ENCODE results near the gene CYP46A1. TPM values are rescaled to one million over a fixed set of nuclear protein-coding genes. Genes with fewer than 3 reads are reported as not detected.
A peak's percentile ranks its signal among the peaks of the same experiment; 100 is the strongest.

CYP46A1 gene
- total RNA-seq, 2 experiments from 2014 or later, result 0.19 to 0.21 TPM

- no peak overlapping the region for H3K27ac Mint-ChIP-seq
- peak; percentile 1 for DNase-seq
- ChIA-PET CTCF (interaction anchor here (0.7 kb wide), 1 partner anchor 142 kb away, joined by 3 read pairs; no protein-coding TSS in a partner anchor), POLR2A (no interaction called here)
- H3K9me3 Mint-ChIP-seq, result no peaks in the 10 kb centered on the region
- intact Hi-C loops (cut with micrococcal nuclease), result no loop called here
- peaks cover 40% of the 10 kb centered on the region for H3K27me3 Mint-ChIP-seq
- no peaks in the 10 kb centered on the region for H3K4me1 Mint-ChIP-seq (ENCODE audit: low read depth)
- H3K36me3 Mint-ChIP-seq, result no peaks in the 10 kb centered on the region
- H3K4me3 Mint-ChIP-seq, result no peak overlapping the region
Measured at GRCh38 chr14:99733211-99733539, 49.1 kb downstream of the CYP46A1 start.

GRCh38 chr14:99733540-99734405 is 49.7 kb downstream of the CYP46A1 start:
- Mint-ChIP-seq H3K9me3 (no peaks in the 10 kb centered on the region), H3K27ac (no peak overlapping the region), H3K4me3 (no peak overlapping the region), H3K4me1 (ENCODE audit: low read depth) (no peaks in the 10 kb centered on the region), H3K36me3 (no peaks in the 10 kb centered on the region), H3K27me3 (peaks cover 38% of the 10 kb centered on the region)
- ChIA-PET POLR2A (no interaction called here), CTCF (interaction anchor here (0.5 to 0.7 kb wide), 2 partner anchors 142 to 169 kb away, joined by 3 read pairs; no protein-coding TSS in a partner anchor)
- DNase-seq, result peak; percentile 7
- intact Hi-C loops (cut with micrococcal nuclease), result no loop called here

GRCh38 chr14:99734406-99735051 is 50.4 kb downstream of the CYP46A1 start:
- no peaks in the 10 kb centered on the region for H3K36me3 Mint-ChIP-seq
- ChIA-PET CTCF (interaction anchor here (0.8 kb wide), 1 partner anchor 151 kb away, joined by 3 read pairs; no protein-coding TSS in a partner anchor), POLR2A (no interaction called here)
- no peak overlapping the region for H3K4me3 Mint-ChIP-seq
- DNase-seq, result no peak
- H3K27me3 Mint-ChIP-seq, result peaks cover 35% of the 10 kb centered on the region
- H3K27ac Mint-ChIP-seq, result no peak overlapping the region
- intact Hi-C loops (cut with micrococcal nuclease), result no loop called here
- H3K4me1 Mint-ChIP-seq (ENCODE audit: low read depth), result no peaks in the 10 kb centered on the region
- no peaks in the 10 kb centered on the region for H3K9me3 Mint-ChIP-seq

GRCh38 chr14:99735189-99736135 is 51.4 kb downstream of the CYP46A1 start:
- Mint-ChIP-seq H3K4me1 (ENCODE audit: low read depth) (no peaks in the 10 kb centered on the region), H3K27ac (no peak overlapping the region), H3K4me3 (no peak overlapping the region), H3K9me3 (no peaks in the 10 kb centered on the region), H3K27me3 (peaks cover 37% of the 10 kb centered on the region), H3K36me3 (no peaks in the 10 kb centered on the region)
- intact Hi-C loops (cut with micrococcal nuclease), result no loop called here
- CTCF ChIA-PET, result interaction anchor here (0.8 kb wide), 1 partner anchor 150 kb away, joined by 3 read pairs; no protein-coding TSS in a partner anchor
- no peak for DNase-seq
- POLR2A ChIA-PET, result no interaction called here

GRCh38 chr14:99736603-99737371 is 52.7 kb downstream of the CYP46A1 start:
- H3K36me3 Mint-ChIP-seq, result no peaks in the 10 kb centered on the region
- H3K27me3 Mint-ChIP-seq, result peaks cover 35% of the 10 kb centered on the region
- CTCF ChIA-PET, result interaction anchor here (0.7 kb wide), 1 partner anchor 634 kb away, joined by 3 read pairs; no protein-coding TSS in a partner anchor
- POLR2A ChIA-PET, result no interaction called here
- H3K27ac Mint-ChIP-seq, result no peak overlapping the region
- no peaks in the 10 kb centered on the region for H3K4me1 Mint-ChIP-seq (ENCODE audit: low read depth)
- no peak for DNase-seq
- no peaks in the 10 kb centered on the region for H3K9me3 Mint-ChIP-seq
- intact Hi-C loops (cut with micrococcal nuclease), result no loop called here
- H3K4me3 Mint-ChIP-seq, result no peak overlapping the region

- no peaks in the 10 kb centered on the region for H3K36me3 Mint-ChIP-seq
- no peak for DNase-seq
- peaks cover 37% of the 10 kb centered on the region for H3K27me3 Mint-ChIP-seq
- CTCF ChIA-PET, result no interaction called here
- intact Hi-C loops (cut with micrococcal nuclease), result no loop called here
- no peak overlapping the region for H3K27ac Mint-ChIP-seq
- H3K4me1 Mint-ChIP-seq (ENCODE audit: low read depth), result no peaks in the 10 kb centered on the region
- H3K9me3 Mint-ChIP-seq, result no peaks in the 10 kb centered on the region
- no peak overlapping the region for H3K4me3 Mint-ChIP-seq
- POLR2A ChIA-PET, result no interaction called here
Measured at GRCh38 chr14:99737451-99737951, 53.4 kb downstream of the CYP46A1 start.

GRCh38 chr14:99737956-99738667 is 54.0 kb downstream of the CYP46A1 start:
- intact Hi-C loops (cut with micrococcal nuclease), result no loop called here
- ChIA-PET POLR2A (no interaction called here), CTCF (interaction anchor here (0.6 kb wide), 1 partner anchor 148 kb away, joined by 3 read pairs; no protein-coding TSS in a partner anchor)
- no peaks in the 10 kb centered on the region for H3K4me1 Mint-ChIP-seq (ENCODE audit: low read depth)
- no peak overlapping the region for H3K27ac Mint-ChIP-seq
- no peaks in the 10 kb centered on the region for H3K9me3 Mint-ChIP-seq
- peaks cover 36% of the 10 kb centered on the region for H3K27me3 Mint-ChIP-seq
- H3K4me3 Mint-ChIP-seq, result no peak overlapping the region
- DNase-seq, result no peak
- no peaks in the 10 kb centered on the region for H3K36me3 Mint-ChIP-seq

- Mint-ChIP-seq H3K27me3 (peaks cover 30% of the 10 kb centered on the region), H3K4me1 (ENCODE audit: low read depth) (peaks cover 8% of the 10 kb centered on the region), H3K9me3 (no peaks in the 10 kb centered on the region), H3K4me3 (no peak overlapping the region), H3K36me3 (no peaks in the 10 kb centered on the region), H3K27ac (no peak overlapping the region)
- ChIA-PET POLR2A (no interaction called here), CTCF (interaction anchor here (1.4 to 1.6 kb wide), 2 partner anchors 10 to 144 kb away, joined by 4 to 7 read pairs; no protein-coding TSS in a partner anchor)
- intact Hi-C loops (cut with micrococcal nuclease), result no loop called here
- no peak for DNase-seq
Measured at GRCh38 chr14:99740411-99740810, 56.3 kb downstream of the CYP46A1 start.

GRCh38 chr14:99741227-99741976 is 57.3 kb downstream of the CYP46A1 start:
- ChIA-PET POLR2A (no interaction called here), CTCF (interaction anchor here (1.6 kb wide), 1 partner anchor 11 kb away, joined by 7 read pairs; no protein-coding TSS in a partner anchor)

GRCh38 chr14:99742074-99742473 is 58.0 kb downstream of the CYP46A1 start:
- ChIA-PET CTCF (no interaction called here), POLR2A (no interaction called here)
- no peaks in the 10 kb centered on the region for H3K9me3 Mint-ChIP-seq
- intact Hi-C loops (cut with micrococcal nuclease), result no loop called here
- no peak for DNase-seq
- H3K4me3 Mint-ChIP-seq, result no peak overlapping the region
- no peak overlapping the region for H3K27ac Mint-ChIP-seq
- H3K36me3 Mint-ChIP-seq, result no peaks in the 10 kb centered on the region
- H3K4me1 Mint-ChIP-seq (ENCODE audit: low read depth), result peaks cover 18% of the 10 kb centered on the region
- H3K27me3 Mint-ChIP-seq, result peaks cover 19% of the 10 kb centered on the region

More at GRCh38 chr14:99741227-99741976, 57.3 kb downstream of the CYP46A1 start:
- intact Hi-C loops (cut with micrococcal nuclease), result no loop called here
- H3K36me3 Mint-ChIP-seq, result no peaks in the 10 kb centered on the region
- H3K4me1 Mint-ChIP-seq (ENCODE audit: low read depth), result peaks cover 18% of the 10 kb centered on the region
- H3K27ac Mint-ChIP-seq, result no peak overlapping the region
- peaks cover 24% of the 10 kb centered on the region for H3K27me3 Mint-ChIP-seq
- no peak for DNase-seq
- no peaks in the 10 kb centered on the region for H3K9me3 Mint-ChIP-seq
- H3K4me3 Mint-ChIP-seq, result no peak overlapping the region
